Peyer's patch (tissue), 4 donors: ENCODE measurements around the gene LMLN. TPM values are rescaled to one million over a fixed set of nuclear protein-coding genes. Genes with fewer than 3 reads are reported as not detected.
A peak's percentile ranks its signal among the peaks of the same experiment; 100 is the strongest.

Experiments used
- DNase-seq, 3 donors: peaks; one replicate each; pipeline ENCODE4 v3.0.0-alpha.2; 2017 to 2019
- H3K27ac ChIP-seq, 4 donors: fragments of 200-600 bp; sonication (generic); one replicate each; pipeline ENCODE4 v1.5.1; 2016 to 2019
- H3K27me3 ChIP-seq, 2 donors: fragments of 200-600 bp; sonication (generic); one replicate each; pipeline ENCODE4 v1.5.1; 2019
- H3K36me3 ChIP-seq, 3 donors: fragments of 200-600 bp; sonication (generic); one replicate each; pipeline ENCODE4 v1.5.1; 2016 to 2019
- H3K4me1 ChIP-seq, 4 donors: fragments of 200-600 bp; sonication (generic); one replicate each; pipeline ENCODE4 v1.5.1; 2016 to 2019
- H3K4me3 ChIP-seq, 4 donors: fragments of 200-600 bp; sonication (generic); 1 replicate in 3 of 4; 2 replicates in 1 of 4; pipeline ENCODE4 v1.5.1; 2016 to 2019; ENCODE audit warnings: mild to moderate bottlenecking in 1 of 4
- H3K9me3 ChIP-seq, 4 donors: fragments of 200-600 bp; sonication (generic); one replicate each; pipeline ENCODE4 v1.5.1; 2016 to 2019; ENCODE audit warnings: mild to moderate bottlenecking in 1 of 4
- POLR2A ChIP-seq, 2 donors: fragments of 450-650 bp; IDR thresholded peaks; one replicate each; pipeline ENCODE4 v1.5.1; 2017; ENCODE audit warnings: antibody characterized with exemption in 2 of 2, mild to moderate bottlenecking in 2 of 2, moderate library complexity in 2 of 2
- total RNA-seq, 4 donors: library from RNA; depleted of rRNA; stranded (reverse); fragments of >200 nt; gene quantifications; one replicate each; pipeline ENCODE4 v1.1.0, GENCODE V29; 2016
- TF ChIP-seq, protein P1 (sequence below), 6 experiments: fragments of 450-650 bp in 4 of 6; fragments of 200-600 bp in 2 of 6; sonication (generic) in 1 of 6; IDR thresholded peaks; one replicate each; pipeline ENCODE4 v1.5.1; 2017 to 2019; ENCODE audit warnings: antibody characterized with exemption in 6 of 6, mild to moderate bottlenecking in 3 of 6, moderate library complexity in 1 of 6

Gene LMLN
- total RNA-seq, 4 donors from 2014 or later = 0.83 to 6.2 (median 4.2) TPM

DNA sequence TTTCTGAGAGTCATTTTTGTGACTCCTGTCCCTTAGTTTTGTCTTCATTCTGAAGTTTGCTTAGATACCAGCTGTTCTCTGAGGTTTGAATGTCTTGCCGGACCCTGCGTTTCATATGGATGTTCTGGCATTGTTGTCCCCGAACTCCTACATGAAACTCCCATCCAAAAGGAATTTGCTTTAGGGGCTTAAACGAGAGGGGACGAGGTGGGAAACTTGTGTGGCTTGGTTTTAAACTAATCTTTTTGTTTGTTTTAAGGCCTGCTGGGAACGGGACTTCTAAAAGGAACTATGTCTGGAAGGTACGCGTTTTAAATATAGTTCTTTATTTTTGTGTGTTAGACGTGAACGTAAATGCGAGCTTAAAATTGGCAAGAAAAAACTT, 9.3 kb upstream of the LMLN start:
- peaks cover 0 to 44% (median 2%) of the 10 kb centered on the region in 3 donors for H3K36me3 ChIP-seq
- H3K4me3 ChIP-seq = peak overlapping the region; percentile 49 to 73 (median 66)
- H3K9me3 ChIP-seq = no peaks in the 10 kb centered on the region
- peak overlapping the region; percentile 68 to 95 (median 89) for H3K27ac ChIP-seq
- H3K27me3 ChIP-seq = no peaks in the 10 kb centered on the region
- H3K4me1 ChIP-seq = peaks cover 0 to 29% (median 9%) of the 10 kb centered on the region in 4 donors
- TF ChIP-seq POLR2A (IDR thresholded peaks at IDR 0.05) = no peak
- TF ChIP-seq, protein P1, sequence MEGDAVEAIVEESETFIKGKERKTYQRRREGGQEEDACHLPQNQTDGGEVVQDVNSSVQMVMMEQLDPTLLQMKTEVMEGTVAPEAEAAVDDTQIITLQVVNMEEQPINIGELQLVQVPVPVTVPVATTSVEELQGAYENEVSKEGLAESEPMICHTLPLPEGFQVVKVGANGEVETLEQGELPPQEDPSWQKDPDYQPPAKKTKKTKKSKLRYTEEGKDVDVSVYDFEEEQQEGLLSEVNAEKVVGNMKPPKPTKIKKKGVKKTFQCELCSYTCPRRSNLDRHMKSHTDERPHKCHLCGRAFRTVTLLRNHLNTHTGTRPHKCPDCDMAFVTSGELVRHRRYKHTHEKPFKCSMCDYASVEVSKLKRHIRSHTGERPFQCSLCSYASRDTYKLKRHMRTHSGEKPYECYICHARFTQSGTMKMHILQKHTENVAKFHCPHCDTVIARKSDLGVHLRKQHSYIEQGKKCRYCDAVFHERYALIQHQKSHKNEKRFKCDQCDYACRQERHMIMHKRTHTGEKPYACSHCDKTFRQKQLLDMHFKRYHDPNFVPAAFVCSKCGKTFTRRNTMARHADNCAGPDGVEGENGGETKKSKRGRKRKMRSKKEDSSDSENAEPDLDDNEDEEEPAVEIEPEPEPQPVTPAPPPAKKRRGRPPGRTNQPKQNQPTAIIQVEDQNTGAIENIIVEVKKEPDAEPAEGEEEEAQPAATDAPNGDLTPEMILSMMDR (IDR thresholded peaks at IDR 0.05) = no peak
- DNase-seq = no peak

DNA sequence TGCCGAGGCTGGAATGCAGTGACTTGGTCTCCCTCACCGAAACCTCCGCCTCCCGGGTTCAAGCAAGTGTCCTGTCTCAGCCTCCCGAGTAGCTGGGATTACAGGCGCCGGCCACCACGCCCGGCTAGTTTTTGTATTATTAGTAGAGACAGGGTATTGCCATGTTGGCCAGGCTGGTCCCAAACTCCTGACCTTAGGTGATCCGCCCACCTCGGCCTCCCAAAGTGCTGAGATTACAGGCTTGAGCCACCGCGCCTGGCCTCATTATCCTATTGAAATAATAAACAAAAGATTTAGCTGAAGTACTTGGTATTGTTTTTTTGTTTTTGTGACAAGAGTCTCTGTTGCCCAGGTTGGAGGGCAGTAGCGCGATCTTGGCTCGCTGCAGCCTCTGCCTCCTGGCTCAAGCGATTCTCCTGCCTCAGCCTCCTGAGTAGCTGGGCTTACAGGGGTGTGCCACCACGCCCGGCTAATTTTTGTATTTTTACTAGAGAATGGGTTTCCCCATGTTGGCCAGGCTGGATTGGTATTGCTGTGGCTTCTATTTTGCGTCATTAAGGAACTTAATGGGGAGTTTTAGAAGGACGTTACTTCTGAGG, 8.5 kb upstream of the LMLN start:
- Histone ChIP-seq H3K27me3 (no peaks in the 10 kb centered on the region), H3K4me1 (peaks cover 0 to 29% (median 9%) of the 10 kb centered on the region in 4 donors), H3K27ac (no peak overlapping the region), H3K4me3 (peak overlapping the region; percentile 49 to 73 (median 66)), H3K9me3 (no peaks in the 10 kb centered on the region), H3K36me3 (peaks cover 0 to 51% (median 2%) of the 10 kb centered on the region in 3 donors)
- no peak for TF ChIP-seq POLR2A (IDR thresholded peaks at IDR 0.05)
- TF ChIP-seq, protein P1 (IDR thresholded peaks at IDR 0.05) = no peak
- DNase-seq = no peak

- H3K4me1 ChIP-seq = peaks cover 0 to 29% (median 9%) of the 10 kb centered on the region in 4 donors
- H3K27ac ChIP-seq = no peak overlapping the region
- peaks cover 0 to 51% (median 2%) of the 10 kb centered on the region in 3 donors for H3K36me3 ChIP-seq
Observed at GRCh38 chr3:197952440-197952839, 7.6 kb upstream of the LMLN start.

GRCh38 chr3:197953325-197953724, 6.7 kb upstream of the LMLN start:
- DNase-seq = no peak
- Histone ChIP-seq H3K27me3 (no peaks in the 10 kb centered on the region), H3K9me3 (no peaks in the 10 kb centered on the region), H3K4me3 (no peak overlapping the region), H3K36me3 (peaks cover 0 to 51% (median 2%) of the 10 kb centered on the region in 3 donors), H3K4me1 (peaks cover 0 to 29% (median 9%) of the 10 kb centered on the region in 4 donors), H3K27ac (no peak overlapping the region)
- TF ChIP-seq, protein P1 (IDR thresholded peaks at IDR 0.05) = no peak
- no peak for TF ChIP-seq POLR2A (IDR thresholded peaks at IDR 0.05)

More at GRCh38 chr3:197952440-197952839, 7.6 kb upstream of the LMLN start:
- H3K27me3 ChIP-seq = no peaks in the 10 kb centered on the region
- H3K4me3 ChIP-seq = no peak overlapping the region
- no peak for DNase-seq
- H3K9me3 ChIP-seq = no peaks in the 10 kb centered on the region
- TF ChIP-seq, protein P1 (IDR thresholded peaks at IDR 0.05) = no peak
- no peak for TF ChIP-seq POLR2A (IDR thresholded peaks at IDR 0.05)

DNA sequence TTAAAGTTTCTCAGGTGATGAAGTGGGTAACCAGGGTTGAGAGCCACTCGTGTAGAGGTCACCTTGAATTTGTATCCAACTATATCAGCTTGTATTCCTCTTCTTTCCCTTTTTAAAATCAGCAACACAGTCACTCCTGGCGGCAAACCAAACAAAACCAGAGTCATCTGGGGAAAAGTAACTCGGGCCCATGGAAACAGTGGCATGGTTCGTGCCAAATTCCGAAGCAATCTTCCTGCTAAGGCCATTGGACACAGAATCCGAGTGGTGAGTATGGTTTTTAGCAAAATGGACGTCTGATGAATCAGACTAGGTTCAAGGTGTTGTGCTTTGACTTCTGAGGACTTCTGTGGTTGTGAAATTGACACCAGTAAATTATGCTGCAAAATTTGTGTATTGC, 6.1 kb upstream of the LMLN start:
- no peak overlapping the region for H3K4me3 ChIP-seq
- H3K36me3 ChIP-seq = peaks cover 0 to 51% (median 2%) of the 10 kb centered on the region in 3 donors
- H3K4me1 ChIP-seq = peaks cover 0 to 29% (median 9%) of the 10 kb centered on the region in 4 donors
- no peak overlapping the region for H3K27ac ChIP-seq
- no peak for TF ChIP-seq POLR2A (IDR thresholded peaks at IDR 0.05)
- TF ChIP-seq, protein P1 (IDR thresholded peaks at IDR 0.05) = no peak
- H3K9me3 ChIP-seq = no peaks in the 10 kb centered on the region
- no peaks in the 10 kb centered on the region for H3K27me3 ChIP-seq
- DNase-seq = no peak
